Measurements from ENCODE around the gene TMEM33. TPM values are rescaled to one million over a fixed set of nuclear protein-coding genes. Genes with fewer than 3 reads are reported as not detected.

The TMEM33 gene
- total and polyA plus RNA-seq, 7 donors = 6.8 to 39.2 (median 24.2) TPM

- Histone ChIP-seq H3K27me3 (ENCODE audit: insufficient read depth in 3 of 3, low read length in 2 of 3) (no peaks in the 10 kb centered on the region), H3K9me3 (no peaks in the 10 kb centered on the region), H3K36me3 (ENCODE audit: insufficient read depth in 1 of 2, low read depth in 1 of 2) (no peaks in the 10 kb centered on the region), H3K4me1 (no peaks in the 10 kb centered on the region), H3K4me3 (no peak overlapping the region), H3K27ac (no peak overlapping the region)
- WGBS, 3 donors = 75 to 81% (median 79%) methylated on average over 4 of the region's 4 CpGs
- TF ChIP-seq CTCF (IDR thresholded peaks at IDR 0.05) = no peak
- intact Hi-C loops (cut with DNase I) = no loop called here
- no peak for ATAC-seq
- no peak for DNase-seq
Observed at GRCh38 chr4:41927796-41928499, 7.3 kb upstream of the TMEM33 start.

- Histone ChIP-seq H3K9me3 (no peaks in the 10 kb centered on the region), H3K27me3 (ENCODE audit: insufficient read depth in 3 of 3, low read length in 2 of 3) (no peaks in the 10 kb centered on the region), H3K4me1 (no peaks in the 10 kb centered on the region), H3K4me3 (no peak overlapping the region), H3K27ac (no peak overlapping the region), H3K36me3 (ENCODE audit: insufficient read depth in 1 of 2, low read depth in 1 of 2) (no peaks in the 10 kb centered on the region)
- ATAC-seq = no peak
- DNase-seq = no peak
- no peak for TF ChIP-seq CTCF (IDR thresholded peaks at IDR 0.05)
- intact Hi-C loops (cut with DNase I) = no loop called here
- WGBS, 3 donors = 78 to 83% (median 79%) methylated on average over 7 of the region's 7 CpGs
Observed at GRCh38 chr4:41930139-41930831, 4.9 kb upstream of the TMEM33 start.

- ATAC-seq (no peak), DNase-seq (no peak)
- 73 to 80% (median 74%) methylated on average over 3 of the region's 3 CpGs for WGBS, 3 donors
- Histone ChIP-seq H3K9me3 (no peaks in the 10 kb centered on the region), H3K27ac (no peak overlapping the region), H3K36me3 (ENCODE audit: insufficient read depth in 1 of 2, low read depth in 1 of 2) (no peaks in the 10 kb centered on the region), H3K4me1 (peaks cover 22% of the 10 kb centered on the region), H3K27me3 (ENCODE audit: insufficient read depth in 3 of 3, low read length in 2 of 3) (no peaks in the 10 kb centered on the region), H3K4me3 (no peak overlapping the region)
- TF ChIP-seq CTCF (IDR thresholded peaks at IDR 0.05) = no peak
- intact Hi-C loops (cut with DNase I) = no loop called here
Observed at GRCh38 chr4:41932988-41933387, 2.2 kb upstream of the TMEM33 start.

- DNase-seq = no peak
- intact Hi-C loops (cut with DNase I) = loop anchor here in 1 of 2 donors (2.0 kb wide), 1 partner anchor 57 kb away; the partner anchor contains the start of gene SLC30A9
Observed at GRCh38 chr4:41933997-41934503, 1.2 kb upstream of the TMEM33 start.

More at GRCh38 chr4:41933997-41934503, 1.2 kb upstream of the TMEM33 start:
- no peak for ATAC-seq
- no peak for TF ChIP-seq CTCF (IDR thresholded peaks at IDR 0.05)
- H3K4me3 ChIP-seq = no peak overlapping the region
- H3K27ac ChIP-seq = no peak overlapping the region
- no peaks in the 10 kb centered on the region for H3K9me3 ChIP-seq
- H3K4me1 ChIP-seq = peaks cover 32% of the 10 kb centered on the region
- H3K36me3 ChIP-seq (ENCODE audit: insufficient read depth in 1 of 2, low read depth in 1 of 2) = peaks cover 0 to 8% of the 10 kb centered on the region in 2 donors
- H3K27me3 ChIP-seq (ENCODE audit: insufficient read depth in 3 of 3, low read length in 2 of 3) = no peaks in the 10 kb centered on the region
- 94 to 97% (median 95%) methylated on average over 10 of the region's 10 CpGs for WGBS, 3 donors

Measured in psoas muscle (tissue), 8 donors.